ENCODE measurements around the gene BTNL9.
"Not testable (repeated sequence)": the region's sequence is repeated elsewhere in the genome, so short reads cannot be mapped to it uniquely, and the experiment has no call there.

Gene BTNL9

DNA sequence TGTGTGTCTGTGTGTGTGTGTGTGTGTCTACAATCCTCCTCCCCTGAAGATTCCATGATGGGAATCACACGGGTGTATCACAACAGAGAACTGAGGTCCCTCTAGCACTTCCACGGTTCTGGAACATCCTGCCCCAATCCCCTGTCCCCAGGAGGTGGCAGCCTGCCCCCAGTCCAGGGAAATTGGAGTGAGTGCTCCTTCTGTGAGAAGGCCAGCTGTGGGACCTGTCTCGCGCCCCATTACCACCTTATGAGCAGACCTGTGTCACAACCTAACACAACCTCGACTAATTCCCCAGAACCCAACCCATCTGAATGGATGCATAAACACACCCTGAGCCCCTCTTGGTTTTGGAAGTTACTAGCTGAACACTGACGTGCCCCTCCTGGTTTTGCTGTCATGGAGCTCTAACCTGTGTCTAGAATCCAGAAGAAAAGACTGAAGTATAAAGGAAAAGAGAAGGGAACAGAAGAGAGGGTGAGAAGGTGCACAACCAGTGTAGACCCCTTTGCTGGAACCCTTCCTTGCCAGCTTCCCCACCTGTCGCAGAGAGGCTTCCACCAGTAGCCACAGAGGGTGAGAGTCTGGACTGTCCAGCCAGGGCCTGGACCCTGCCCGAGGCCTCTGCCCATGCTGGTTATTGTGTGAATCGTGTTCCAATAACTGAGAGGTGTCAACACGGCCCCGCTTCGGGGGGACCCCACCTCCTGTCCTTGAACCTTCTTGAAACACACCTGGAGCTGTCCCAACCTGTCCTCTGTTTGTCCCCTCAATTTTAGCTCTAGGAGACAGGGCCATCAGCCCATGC lies 3.4 kb downstream of the BTNL9 start:
- DNase-seq = no peak

DNA sequence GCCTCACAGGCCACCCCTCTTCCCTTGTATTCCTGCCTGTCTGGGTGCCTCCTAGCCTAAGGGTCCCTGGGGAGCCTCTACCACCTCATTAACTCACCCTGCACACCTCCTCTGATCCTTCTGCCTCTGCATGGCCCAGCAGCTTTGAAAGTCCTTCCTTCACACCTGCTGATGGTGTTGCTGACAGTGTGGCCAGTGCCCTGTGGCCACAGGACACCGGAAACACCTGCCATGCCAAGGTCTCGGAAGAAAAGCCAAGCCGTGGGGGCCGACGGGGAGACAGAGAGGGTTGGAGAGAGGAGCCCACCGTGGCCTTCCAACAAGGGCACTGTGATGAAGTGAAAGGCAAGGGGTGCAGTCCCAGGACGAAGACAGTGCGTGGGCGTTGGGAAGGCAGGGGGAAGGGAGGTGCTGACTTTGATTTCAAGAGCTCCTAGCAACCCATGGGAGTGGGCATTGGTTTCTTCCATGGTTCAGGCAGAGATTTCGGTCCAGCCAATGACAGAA lies 4.1 kb downstream of the BTNL9 start:
- no peak for DNase-seq

DNA sequence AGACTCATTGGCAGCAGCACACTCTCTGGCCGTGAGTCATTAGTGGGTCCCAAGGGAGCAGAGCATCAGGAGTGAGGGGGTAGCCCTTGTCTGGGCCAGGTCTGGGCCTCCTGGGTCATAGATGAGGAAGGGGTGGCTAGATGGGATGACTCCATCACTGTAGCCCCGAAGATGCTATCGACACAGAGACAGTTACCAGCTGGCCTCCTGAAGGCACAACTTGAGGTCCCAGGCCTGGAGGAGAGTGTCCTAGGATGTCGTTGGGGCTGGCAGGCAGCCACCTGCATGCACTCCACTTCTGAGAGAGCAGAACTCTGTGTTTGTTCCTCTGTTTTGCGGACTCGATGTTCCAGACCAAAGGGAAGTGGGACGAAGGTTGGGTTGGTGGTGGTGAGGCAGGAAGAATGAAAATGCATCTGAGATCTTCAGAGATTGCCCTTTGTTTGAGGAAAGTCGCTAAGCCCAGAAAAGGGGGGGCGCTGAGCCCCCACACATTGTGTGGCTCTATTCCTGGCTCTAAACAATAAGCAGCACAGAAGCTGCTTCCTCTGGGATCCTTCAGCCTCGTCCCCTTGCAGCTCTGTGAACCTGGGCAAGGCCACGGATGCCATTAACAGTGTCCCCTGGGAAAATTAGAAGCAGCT lies 4.7 kb downstream of the BTNL9 start:
- no peak for DNase-seq

DNA sequence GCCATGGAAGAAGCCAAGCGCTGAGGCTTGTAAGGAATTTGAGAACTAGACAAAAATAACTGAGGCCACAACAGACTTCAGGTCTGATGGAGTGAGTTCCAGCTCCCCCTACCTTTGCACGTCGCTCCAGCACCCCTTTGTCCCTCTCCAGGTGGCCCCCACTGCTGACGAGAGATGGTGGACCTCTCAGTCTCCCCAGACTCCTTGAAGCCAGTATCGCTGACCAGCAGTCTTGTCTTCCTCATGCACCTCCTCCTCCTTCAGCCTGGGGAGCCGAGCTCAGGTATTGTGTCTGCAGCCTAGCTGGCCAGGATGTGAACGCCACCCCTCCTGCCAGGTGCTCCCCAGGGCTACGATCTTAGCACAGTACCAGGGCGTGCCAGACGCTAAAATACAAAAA lies 5.2 kb downstream of the BTNL9 start:
- no peak for DNase-seq

DNA sequence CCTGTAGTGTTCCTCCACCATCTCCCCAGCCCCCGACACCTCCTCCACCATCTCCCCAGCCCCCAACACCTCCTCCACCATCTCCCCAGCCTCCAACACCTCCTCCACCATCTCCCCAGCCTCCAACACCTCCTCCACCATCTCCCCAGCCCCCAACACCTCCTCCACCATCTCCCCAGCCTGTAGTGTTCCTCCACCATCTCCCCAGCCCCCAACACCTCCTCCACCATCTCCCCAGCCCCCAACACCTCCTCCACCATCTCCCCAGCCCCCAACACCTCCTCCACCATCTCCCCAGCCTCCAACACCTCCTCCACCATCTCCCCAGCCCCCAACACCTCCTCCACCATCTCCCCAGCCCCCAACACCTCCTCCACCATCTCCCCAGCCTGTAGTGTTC lies 5.8 kb downstream of the BTNL9 start:
- DNase-seq = not testable (repeated sequence)

DNA sequence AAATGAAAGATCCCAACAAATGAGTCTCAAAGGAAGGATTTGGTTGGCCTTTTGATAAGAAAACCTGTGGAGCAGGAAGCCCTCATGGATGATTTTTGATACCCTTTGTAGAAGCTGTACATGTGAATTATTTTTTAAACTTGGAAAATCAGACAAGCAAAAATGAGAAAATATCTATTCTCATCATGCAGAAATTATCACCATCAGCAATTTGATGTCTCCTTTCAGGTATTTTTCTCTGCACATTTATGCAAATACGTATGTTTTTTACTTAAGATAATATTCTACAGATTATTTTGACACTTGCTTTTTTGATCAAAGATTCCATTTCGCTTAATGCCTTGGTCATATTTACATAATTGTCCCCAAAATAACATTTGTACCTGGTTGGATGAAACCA lies 7.2 kb downstream of the BTNL9 start:
- no peak for DNase-seq

DNA sequence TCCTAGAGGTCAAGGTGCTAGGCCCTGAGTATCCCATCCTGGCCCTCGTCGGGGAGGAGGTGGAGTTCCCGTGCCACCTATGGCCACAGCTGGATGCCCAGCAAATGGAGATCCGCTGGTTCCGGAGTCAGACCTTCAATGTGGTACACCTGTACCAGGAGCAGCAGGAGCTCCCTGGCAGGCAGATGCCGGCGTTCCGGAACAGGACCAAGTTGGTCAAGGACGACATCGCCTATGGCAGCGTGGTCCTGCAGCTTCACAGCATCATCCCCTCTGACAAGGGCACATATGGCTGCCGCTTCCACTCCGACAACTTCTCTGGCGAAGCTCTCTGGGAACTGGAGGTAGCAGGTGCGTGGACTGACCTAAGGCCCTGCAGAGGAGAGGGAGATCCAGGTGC lies 7.9 kb downstream of the BTNL9 start:
- DNase-seq = no peak

DNA sequence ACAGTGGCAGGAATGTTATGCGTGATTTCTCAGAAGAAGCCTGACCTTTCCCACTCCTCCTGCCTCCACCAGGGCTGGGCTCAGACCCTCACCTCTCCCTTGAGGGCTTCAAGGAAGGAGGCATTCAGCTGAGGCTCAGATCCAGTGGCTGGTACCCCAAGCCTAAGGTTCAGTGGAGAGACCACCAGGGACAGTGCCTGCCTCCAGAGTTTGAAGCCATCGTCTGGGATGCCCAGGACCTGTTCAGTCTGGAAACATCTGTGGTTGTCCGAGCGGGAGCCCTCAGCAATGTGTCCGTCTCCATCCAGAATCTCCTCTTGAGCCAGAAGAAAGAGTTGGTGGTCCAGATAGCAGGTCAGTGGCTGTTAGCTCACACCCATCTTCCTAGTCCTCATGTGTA lies 9.9 kb downstream of the BTNL9 start:
- no peak for DNase-seq

DNA sequence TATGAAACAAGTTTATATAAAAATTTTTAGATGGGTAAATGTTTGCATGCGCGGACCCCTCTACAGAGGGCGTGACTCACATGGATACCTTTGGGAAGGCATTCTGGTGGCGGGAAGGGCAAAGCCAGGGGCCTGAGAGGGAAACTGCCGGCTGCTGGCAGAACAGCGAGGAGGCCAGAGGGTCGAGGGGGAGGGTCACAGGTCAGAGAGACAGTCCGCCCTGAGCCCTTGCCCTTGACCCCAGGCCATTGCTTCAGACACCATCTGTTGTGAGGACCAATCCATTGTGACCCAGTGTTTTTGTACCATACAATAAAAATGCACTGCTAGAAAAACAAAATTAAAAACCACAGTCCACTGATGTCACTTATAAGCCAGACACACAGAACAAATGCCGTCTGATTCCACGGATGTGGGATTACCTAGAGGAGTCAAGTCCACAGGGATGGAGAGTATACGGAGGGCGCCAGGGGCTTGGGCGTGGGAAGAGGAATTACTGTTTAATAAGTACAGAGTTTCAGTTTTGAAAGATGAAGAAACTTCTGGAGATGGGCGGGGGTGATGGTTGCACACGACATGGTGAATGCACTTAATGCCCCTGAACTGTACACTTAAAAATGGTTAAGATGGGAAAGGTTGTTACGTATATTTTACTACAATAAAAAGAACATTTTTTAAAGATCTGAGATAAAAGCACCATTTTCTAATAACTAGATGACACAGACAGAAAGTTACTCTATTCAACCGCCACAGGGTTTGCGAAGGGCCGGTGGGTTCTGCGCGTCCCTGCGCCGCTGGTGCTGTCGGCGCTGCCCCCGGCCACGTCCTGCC lies 12.0 kb downstream of the BTNL9 start:
- no peak for DNase-seq

DNA sequence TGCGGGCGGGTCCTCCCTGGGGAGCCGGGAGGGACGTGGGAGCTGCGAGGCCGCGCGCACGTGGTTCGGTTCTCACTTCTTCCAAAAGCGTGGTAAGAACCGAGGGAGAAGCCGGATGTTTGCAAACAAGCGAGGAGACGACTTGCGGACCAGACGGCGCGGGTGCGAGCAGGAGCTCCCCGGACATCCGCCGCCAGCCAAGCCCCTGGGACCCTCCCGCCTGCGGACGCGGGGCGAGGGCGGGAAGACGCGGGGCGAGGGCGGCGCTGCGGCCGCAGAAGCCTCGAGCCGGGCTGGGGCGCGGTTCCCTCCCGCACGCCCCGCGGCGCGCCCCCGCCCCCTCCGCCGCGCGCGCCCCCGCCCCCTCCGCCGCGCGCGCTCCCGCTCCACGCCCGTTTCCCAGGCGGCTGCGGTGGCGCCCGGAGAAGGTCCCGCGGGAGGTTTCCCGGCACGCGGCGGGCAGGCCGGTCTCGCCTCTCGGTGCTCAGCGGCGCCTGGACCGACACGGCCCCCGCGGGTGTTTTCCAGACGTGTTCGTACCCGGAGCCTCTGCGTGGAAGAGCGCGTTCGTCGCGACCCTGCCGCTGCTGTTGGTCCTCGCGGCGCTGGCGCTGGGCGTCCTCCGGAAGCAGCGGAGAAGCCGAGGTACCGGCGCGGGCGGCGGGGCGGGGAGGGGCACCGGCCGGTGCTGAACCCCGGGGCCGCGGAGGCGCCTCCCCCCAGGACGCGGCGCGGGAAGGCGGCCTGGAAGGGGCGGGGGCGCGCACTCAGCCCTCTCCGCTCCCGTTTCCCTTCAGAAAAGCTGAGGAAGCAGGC lies 12.8 kb downstream of the BTNL9 start:
- peak; percentile 22 for DNase-seq

DNA sequence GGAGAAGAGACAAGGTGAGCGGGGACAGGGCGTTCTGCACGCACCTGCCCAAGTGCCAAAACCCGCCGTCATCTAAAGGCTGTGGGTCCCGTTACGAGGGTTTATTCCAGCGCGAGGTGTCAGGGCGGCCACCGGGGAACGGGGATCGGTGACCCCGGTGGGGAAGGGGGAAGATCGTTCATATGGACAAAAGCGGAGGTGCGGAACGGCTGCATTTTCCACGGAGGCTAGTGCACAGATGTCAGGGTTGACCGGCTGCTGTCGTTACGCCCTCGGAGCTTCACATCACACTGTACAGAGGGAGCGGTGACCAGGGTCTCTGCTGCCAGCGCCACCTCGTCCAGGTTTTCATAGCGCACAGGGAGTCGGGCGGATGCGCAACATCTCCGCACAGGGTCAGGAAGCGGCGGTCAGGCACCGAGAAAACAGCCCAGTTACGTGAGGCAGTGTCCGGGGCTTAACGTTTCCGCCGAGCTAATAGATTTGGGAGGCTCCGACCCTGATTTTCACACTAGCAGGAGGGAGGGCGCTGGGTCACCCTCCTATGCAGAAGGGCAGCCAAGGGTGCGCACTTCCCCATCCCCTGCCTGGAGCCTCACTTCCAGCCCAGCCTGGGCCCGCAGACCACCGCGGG lies 13.5 kb downstream of the BTNL9 start:
- no peak for DNase-seq

DNA sequence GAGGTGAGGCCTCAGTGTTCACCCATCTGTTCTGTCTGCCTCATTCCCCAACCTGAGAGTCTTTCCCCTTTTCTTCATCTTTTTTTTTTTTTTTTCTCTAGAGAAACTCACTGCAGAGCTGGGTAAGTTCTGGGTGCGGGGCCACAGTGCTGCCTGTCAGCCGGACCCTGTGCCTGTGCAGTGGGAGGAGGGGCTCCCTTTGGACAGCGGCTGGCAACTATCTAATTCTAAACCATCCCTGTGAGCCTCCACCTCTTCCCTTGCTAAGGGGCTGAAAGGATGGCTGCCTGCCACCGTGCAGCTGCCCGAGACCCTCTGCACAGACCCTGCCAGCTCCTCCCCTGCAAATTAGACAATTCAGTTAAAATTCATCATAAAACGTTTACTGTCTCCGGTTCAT lies 14.1 kb downstream of the BTNL9 start:
- no peak for DNase-seq

DNA sequence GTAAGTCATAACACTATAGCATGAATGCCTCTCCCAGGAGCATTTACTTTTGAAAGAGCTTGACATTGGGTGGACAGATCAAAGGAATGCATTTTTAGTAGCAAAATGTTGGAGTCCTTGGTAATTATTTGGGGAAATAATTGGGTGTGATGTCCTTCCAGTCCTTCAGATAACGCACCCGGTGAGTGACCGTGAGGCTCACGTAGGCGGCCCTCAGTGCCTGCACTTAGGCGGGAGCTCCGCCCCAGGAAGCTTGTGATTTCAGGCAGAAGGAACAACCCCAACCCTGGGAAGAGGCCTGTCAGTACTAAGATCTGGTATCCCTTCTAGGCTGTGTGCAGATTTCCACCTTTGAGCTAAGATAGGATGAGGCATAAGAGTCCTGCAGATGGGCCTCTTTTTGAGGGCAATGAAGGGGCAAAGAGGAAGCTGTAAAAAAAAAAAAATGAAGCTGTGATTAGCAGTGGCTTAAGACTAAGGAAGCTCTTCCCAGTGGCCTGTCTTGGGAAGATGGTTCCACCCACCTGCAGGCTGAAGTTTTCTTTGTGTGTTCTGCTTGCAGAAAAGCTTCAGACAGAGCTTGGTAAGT lies 14.9 kb downstream of the BTNL9 start:
- no peak for DNase-seq

DNA sequence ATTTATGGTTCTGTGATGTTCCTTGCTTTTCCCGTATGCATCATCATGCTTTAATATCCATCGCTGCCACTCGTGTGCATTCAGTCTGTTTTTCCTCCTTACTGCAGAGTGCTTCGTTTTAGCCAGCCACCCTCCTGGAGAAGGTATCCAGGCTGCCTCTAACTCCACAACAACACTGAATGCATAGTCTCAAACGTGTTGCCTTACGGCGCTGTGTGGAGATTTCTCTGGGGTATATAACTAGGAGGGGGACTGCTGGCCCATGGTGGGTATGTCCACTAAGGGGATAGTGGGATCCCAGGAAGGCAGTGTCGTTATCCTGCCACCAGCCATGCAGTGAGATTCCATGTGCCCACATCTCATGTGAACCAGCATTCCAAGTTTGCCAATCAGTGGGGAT lies 16.4 kb downstream of the BTNL9 start:
- DNase-seq = no peak

DNA sequence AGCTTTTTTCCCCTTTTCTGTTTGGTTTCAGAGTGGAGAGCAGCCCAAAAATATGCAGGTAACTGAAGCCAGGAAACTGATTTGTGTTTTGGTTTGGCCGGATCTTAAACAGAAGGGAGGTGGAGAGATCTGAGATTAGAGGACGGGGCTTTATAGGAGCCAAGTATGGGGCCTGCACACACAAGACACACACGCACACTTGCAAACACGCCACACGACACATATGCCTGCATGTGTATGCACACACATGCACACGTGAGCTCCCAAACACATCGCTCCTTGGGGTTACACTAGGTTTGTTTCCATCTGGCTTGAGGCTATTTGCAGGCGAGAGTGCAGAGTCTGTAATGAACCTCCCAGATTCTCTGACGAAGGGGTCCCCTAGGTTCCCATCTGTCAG lies 18.3 kb downstream of the BTNL9 start:
- no peak for DNase-seq

DNA sequence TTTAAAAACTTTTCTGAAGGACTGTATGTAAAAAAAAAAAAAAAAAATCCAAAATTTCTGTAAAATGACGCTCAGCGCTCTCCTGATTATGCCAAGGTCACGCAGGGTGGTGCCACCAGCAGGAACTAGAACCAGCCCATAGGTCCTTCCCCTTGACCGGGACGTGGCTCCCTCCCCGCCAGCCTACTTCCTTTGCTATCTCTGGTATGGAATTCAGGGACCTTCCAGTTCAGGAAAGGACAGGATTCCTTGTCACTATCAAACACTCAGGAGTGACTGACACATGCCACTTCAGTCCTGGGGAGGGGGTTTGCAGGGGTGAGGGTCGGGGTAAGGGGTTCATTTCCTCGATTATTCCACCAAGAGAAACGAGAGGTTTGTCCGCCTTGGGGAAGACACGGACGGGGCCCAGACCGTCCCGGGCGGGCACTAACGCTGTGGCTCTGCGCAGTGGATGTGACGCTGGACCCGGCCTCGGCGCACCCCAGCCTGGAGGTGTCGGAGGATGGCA lies 18.8 kb downstream of the BTNL9 start:
- no peak for DNase-seq

DNA sequence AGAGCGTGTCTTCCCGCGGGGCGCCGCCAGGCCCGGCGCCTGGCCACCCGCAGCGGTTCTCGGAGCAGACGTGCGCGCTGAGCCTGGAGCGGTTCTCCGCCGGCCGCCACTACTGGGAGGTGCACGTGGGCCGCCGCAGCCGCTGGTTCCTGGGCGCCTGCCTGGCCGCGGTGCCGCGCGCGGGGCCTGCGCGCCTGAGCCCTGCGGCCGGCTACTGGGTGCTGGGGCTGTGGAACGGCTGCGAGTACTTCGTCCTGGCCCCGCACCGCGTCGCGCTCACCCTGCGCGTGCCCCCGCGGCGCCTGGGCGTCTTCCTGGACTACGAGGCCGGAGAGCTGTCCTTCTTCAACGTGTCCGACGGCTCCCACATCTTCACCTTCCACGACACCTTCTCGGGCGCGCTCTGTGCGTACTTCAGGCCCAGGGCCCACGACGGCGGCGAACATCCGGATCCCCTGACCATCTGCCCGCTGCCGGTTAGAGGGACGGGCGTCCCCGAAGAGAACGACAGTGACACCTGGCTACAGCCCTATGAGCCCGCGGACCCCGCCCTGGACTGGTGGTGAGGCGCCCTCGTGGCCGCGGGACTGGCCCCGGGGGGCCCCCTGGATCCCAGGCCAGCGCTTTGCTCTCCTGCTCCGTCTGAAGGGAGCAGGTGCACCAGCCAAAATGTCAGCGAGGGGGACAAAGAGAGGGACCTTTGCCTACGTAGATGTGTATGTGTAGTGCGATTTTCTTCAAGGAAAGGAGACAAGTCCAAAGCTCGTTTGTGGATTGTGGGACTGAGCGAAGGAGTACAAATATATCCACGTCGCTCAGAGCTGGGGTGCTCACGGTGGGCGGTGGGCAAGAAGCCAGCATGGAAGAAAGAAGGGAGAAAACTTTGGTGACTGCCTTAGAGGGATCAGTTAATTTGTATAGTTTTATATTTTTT lies 19.5 kb downstream of the BTNL9 start:
- no peak for DNase-seq

DNA sequence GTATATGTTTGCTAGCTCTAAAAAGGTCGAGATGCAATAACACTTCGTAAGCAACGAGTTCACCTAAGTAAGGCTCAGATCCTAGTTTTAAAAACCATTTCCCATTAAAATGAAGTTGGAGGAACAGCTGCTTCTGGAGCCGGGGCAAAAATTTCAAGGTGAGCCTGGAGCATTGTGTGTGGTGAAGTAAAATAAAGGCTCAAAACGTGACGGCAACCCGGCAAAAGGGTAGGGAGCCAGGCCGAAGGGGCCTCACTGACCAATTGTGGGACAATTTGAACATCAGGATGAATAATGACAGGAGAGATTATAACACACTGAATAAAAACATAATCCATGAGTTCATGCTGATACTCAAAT lies 20.1 kb downstream of the BTNL9 start:
- no peak for DNase-seq

DNA sequence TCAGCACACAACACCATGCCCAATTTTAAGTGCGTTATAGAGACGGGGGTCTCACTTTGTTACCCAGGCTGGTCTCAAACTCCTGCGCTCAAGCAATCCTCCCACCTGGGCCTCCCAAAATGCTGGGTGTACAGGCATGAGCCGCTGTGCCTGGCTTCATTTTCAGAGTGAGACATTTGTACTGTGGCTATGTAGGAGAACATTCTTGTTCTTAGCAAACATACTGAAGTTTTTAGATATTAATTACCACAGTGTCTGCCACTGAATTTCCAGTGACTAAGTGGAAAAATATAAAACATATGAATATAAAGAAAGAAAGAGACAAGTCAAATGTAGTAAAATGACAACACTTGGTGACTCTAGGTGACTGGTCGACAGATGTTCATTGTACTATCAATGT lies 20.9 kb downstream of the BTNL9 start:
- no peak for DNase-seq

DNA sequence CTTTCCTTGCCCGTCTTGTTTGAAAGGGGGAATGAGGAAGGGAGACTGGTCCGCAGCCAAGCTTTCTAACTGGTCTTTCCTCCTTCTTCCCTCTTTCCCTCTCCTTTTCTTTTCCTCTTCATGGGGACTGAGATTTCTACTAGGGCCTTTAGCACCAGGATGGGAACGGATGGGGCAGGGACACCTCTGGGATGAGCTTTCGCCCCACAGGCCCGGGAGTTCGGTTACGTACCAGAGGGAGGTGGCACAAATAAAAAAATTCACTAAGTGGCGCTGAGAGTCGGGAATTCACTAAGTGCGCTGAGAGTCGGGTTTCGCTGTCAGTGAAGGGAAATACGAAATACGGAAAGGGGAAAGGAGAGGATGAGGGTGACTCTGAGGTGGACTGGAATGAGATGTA lies 21.6 kb downstream of the BTNL9 start:
- DNase-seq = no peak

DNA sequence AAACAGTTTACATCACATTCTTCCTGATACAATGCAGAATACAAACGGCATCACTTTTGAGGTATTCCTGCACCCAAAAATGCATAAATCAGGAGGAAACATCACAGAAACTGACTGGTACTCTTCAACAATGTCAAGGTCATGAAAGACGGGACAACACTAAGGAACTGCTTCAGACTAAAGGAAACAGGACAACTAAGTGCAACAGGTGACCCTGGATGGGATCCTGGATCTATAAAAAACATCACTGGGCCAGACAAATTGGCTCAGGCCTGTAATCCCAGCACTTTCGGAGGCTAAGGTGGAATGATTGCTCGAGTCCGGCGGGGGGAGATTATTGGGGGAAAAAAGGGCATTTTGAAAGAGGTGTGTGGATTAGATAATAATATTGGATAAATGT lies 22.6 kb downstream of the BTNL9 start:
- DNase-seq = no peak

All from stimulated activated CD4-positive, alpha-beta T cell treated with anti-CD3 and anti-CD28 coated beads, Interleukin-4, amount 100 ng/mL, for 1 hour (primary cell).